ENCODE measurements around the gene OSBPL10.

GRCh38 chr3:31670136-31670535 is 310.9 kb downstream of the OSBPL10 start:
- no peak for TF ChIP-seq CTCF (conservative IDR thresholded peaks at IDR 0.05; ENCODE audit: low read depth, low read length)
- no peak for TF ChIP-seq EZH2 (IDR thresholded peaks at IDR 0.05; ENCODE audit: low read length, unreplicated experiment)
- no peak for TF ChIP-seq EZH2phosphoT487 (IDR thresholded peaks at IDR 0.05; ENCODE audit: borderline replicate concordance, low read length)

All from PC-3 (cell line).